Caki2 (cell line): ENCODE measurements around the gene THUMPD3. TPM values are rescaled to one million over a fixed set of nuclear protein-coding genes. Genes with fewer than 3 reads are reported as not detected.

ENCODE experiments used
- DNase-seq: peaks from one replicate; pipeline ENCODE4 v3.0.0-alpha.2; 2015; ENCODE audit warnings: low read depth
- in situ Hi-C: cut with HindIII; loops from 2 replicates; pipeline ENCODE4 v1.10.0; 2016; ENCODE audit warnings: low sequenced_read_pairs, low pct_unique_long_range_greater_than_20kb, mixed read lengths
- total RNA-seq: library from RNA; depleted of rRNA; stranded (reverse); fragments of >200 nt; shearing (Covaris generic); gene quantifications from 2 replicates; pipeline ENCODE4 v1.2.3, GENCODE V29; 2014; ENCODE audit warnings: low replicate concordance

The THUMPD3 gene
- total RNA-seq, 1 experiment from 2014 or later = 25.7 TPM

DNA sequence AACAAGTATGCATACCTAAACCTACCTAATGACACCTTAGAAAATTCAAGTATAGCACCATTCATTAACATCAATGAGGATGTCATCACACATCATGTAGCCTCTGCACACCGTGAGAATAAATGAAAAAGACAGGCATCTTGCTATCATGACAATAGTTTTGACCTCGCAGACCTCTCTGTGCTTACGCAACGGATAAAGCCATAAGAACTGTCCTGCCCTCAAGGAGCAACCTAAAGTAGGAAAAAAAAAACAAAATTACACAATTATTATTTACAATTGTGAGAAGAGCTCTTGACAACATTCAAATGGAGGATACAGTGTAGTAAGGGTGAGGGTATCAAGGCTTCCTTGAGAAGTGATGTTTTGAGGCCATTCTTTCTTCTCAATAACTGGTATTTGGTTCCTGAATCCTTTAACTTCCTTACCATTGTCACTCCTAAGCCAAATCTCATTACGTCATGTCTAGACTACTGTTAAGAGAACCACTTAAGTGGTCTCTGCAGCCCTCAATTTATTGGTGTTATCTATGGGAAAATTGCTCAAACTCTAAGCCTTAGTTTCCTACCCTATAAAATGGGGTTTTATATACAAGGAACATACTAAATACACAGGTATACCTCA is 27.5 kb downstream of the THUMPD3 start:
- in situ Hi-C loops = no loop called here

GRCh38 chr3:9392041-9392440 is 29.2 kb downstream of the THUMPD3 start:
- DNase-seq = no peak
- in situ Hi-C loops = no loop called here

More for the DNA sequence above, 27.5 kb downstream of the THUMPD3 start:
- no peak for DNase-seq

- in situ Hi-C loops = no loop called here
- no peak for DNase-seq
These were observed 32.9 kb downstream of the THUMPD3 start for GRCh38 chr3:9395570-9396300.

GRCh38 chr3:9396301-9396631 is 33.4 kb downstream of the THUMPD3 start:
- in situ Hi-C loops = no loop called here
- DNase-seq = peak; percentile 97

DNA sequence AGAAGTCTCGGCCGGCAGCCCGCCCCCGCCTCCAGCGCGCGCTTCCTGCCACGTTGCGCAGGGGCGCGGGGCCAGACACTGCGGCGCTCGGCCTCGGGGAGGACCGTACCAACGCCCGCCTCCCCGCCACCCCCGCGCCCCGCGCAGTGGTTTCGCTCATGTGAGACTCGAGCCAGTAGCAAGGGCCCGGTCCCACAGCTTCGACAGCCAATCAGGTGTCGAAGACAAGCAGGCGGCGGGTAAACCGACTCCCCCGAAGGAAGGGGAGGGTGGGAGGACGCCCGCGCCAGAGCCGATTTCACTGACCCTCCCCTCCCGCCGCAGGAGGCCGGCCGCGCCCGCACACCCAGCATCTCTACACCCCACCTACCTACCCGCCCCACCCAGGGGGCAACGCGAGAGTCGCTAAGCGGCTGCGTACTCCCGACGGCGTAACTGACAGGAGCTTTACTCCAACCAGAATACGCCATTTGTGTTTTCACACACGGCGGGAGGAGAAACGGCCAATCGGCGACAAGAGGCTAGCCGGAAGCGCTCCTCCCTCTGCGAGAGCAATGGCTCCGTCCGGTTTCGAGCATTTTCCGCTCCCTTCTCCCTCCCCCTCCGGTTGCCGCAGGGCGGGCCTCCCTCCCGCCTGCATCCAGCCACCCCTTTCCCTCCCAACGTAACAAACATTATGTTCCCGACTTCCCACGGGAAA is 33.9 kb downstream of the THUMPD3 start:
- in situ Hi-C loops = no loop called here
- DNase-seq = peak; percentile 99

GRCh38 chr3:9397332-9397905 is 34.6 kb downstream of the THUMPD3 start, which contains the start of gene SETD5:
Gene SETD5, plus strand, starts transcription at chr3:9397615. Its CDS starts 31,324 bp downstream, at chr3:9428939.
- in situ Hi-C loops = no loop called here

DNA sequence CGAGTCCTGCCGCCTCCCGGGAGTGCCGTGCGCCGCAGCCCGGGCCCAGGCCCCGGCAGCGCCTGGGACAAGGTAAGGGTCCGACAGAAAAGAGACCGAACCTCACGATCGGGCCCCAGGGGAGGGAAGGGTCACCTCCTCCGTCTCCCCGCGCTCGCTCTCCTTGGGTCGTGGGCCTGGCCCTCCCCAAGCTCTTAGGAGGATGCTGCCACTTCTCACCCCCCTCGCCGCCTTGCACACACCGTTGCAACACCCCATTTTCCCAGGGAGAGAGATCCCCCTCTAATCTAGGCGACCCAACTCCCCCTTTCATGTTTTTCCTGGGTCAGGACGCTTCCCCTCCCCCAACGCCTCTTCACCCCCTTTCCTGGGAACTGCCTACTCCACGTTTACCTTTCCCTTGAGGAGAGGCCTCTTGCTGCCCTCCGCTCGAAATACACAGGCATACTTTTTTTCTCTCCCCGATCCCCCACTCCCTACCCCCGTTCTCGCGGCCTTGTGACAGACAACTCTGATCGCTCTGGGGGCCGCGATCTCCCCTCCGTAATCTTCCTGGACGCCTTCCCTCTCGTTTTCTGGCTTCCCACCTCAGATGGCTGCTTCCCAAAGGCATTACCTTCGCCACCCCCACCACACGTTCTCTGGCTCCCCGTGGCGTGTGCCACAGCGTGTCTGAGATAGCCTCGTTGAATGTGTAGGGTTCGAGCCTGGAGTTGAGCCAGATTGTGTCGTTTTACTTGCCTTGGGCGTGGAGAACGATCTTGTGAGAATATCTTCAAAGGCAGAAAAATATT is 35.2 kb downstream of the THUMPD3 start:
- peak; percentile 47 for DNase-seq
- in situ Hi-C loops = no loop called here

More at GRCh38 chr3:9397332-9397905, 34.6 kb downstream of the THUMPD3 start, which contains the start of gene SETD5:
- peak; percentile 88 for DNase-seq

DNA sequence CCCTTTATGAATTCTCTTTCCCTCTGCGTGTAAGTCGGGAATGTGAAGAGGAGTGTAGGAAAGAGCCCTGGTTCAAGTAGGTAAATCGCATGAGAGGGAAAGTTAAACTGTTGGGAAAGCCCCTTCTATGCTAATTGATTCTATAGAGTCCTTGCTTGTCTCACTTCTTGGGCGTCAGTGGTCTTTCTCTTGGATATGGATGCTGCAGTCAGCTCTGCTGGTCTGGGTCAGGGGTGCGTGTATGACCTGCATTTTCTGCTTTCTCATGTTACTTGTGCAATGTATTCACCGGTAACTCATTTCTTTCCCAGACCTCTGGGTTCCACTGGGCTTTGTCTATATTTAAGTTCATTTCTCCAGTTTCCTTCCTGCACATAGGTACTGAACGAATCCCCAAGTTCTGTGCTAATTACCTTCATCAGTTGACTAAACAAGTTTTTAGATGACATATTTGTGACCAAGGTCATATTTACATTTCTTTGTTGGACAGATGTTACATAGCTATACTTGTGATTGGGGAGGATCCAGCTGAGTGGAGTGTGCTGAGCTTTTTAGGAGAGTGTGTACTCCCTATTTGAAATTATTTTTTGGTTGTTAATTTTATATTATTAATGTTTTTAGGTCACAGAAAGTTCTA is 36.0 kb downstream of the THUMPD3 start:
- in situ Hi-C loops = no loop called here
- DNase-seq = peak; percentile 39

DNA sequence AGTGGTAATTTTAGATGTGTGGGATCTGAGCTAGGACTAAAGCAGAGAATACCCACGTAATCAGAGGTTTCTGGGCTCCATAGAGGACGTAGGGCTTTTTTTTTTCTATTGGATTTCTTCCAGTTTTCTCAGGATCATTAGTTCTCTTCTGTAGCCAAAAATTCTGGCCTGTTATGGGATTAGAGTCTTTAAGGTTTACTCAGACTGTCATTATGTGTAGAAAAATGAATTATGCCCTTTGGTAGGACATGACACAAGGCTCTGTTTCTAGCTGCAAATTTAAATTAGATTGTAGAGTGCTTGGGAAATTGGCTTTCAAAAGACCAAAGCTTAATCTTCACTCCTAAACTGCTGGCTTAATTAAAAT is 36.5 kb downstream of the THUMPD3 start:
- DNase-seq = no peak
- in situ Hi-C loops = no loop called here

DNA sequence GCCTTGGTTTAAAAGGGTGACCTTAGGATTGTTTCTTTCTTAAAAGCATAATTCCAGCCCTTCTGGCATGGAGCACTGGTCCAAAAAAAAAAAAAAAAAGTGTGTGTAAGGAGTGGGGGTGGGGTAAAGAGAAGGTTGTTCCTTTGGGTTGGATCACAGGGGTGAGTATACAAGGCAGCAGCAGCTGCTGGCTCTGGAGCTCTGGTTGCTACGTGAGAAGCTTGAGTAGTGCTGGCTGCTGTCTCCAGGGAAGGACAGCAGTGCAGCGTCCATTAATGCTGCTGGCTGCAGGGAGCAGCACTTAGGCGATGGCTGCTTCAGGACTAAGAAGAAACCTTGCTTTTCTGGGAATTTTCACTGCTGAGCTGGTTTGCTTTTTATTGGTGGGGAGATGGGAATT is 36.9 kb downstream of the THUMPD3 start:
- DNase-seq = peak; percentile 64
- in situ Hi-C loops = no loop called here

- in situ Hi-C loops = no loop called here
These were observed 37.8 kb downstream of the THUMPD3 start for GRCh38 chr3:9400616-9401015.

DNA sequence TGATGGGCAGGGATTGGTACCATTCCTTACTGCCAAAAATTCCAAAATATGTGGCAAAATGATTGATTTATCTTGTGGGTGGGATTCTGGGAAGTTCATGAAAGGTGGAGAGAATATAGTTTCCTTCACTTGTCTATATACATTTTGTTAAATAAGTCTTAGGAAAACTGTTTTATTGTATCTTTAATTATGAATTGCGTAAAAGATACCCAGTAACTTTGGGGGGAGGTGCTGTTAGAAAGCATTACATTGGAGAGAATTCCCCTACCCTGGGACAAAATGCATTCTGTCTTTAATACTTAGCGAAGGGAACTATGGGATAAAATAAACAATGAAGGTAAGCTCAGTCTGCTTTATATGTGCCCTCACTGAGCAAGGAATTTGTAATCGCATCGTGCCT is 39.1 kb downstream of the THUMPD3 start:
- DNase-seq = no peak
- in situ Hi-C loops = no loop called here

More at GRCh38 chr3:9400616-9401015, 37.8 kb downstream of the THUMPD3 start:
- DNase-seq = no peak

GRCh38 chr3:9402410-9403228 is 39.8 kb downstream of the THUMPD3 start:
- in situ Hi-C loops = no loop called here
- no peak for DNase-seq

- in situ Hi-C loops = no loop called here
- DNase-seq = no peak
These were observed 40.6 kb downstream of the THUMPD3 start for GRCh38 chr3:9403463-9403862.

GRCh38 chr3:9404680-9405079 is 41.8 kb downstream of the THUMPD3 start:
- in situ Hi-C loops = no loop called here
- DNase-seq = no peak

GRCh38 chr3:9405756-9406155 is 42.9 kb downstream of the THUMPD3 start:
- in situ Hi-C loops = no loop called here
- no peak for DNase-seq
